ENCODE data around the gene PLA2G3. TPM values are rescaled to one million over a fixed set of nuclear protein-coding genes. Genes with fewer than 3 reads are reported as not detected.

Gene PLA2G3
- total RNA-seq, 1 experiment from 2014 or later: not detected

DNA sequence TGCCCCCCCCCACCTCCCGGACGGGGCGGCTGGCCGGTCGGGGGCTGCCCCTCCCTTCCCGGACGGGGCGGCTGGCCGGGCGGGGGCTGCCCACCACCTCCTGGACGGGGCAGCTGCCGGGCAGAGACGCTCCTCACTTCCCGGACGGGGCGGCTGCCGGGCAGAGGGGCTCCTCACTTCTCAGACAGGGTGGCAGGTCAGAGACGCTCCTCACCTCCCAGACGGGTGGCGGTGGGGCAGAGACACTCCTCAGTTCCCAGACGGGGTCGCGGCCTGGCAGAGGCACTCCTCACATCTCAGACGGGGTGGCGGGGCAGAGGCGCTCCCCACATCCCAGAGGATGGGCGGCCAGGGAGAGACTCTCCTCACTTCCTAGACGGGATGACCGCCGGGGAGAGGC, 43.7 kb upstream of the PLA2G3 start:
- no peak for DNase-seq
- H3K9me3 Mint-ChIP-seq (ENCODE audit: unreplicated experiment): no peaks in the 10 kb centered on the region
- Histone ChIP-seq H3K36me3 (ENCODE audit: control insufficient read depth, insufficient read depth, low read length) (no peaks in the 10 kb centered on the region; the same call in 1 of the 2 replicates), H3K4me1 (0 out of 2 replicates have a peak, but pooled peaks cover 3% of the 10 kb centered on the region), H3K4me3 (ENCODE audit: low read depth, low read length) (no peak overlapping the region), H3K9me3 (peaks cover 3% of the 10 kb centered on the region; the same call in 1 of the 2 replicates), H3K27me3 (replicated peaks; ENCODE audit: control insufficient read depth, insufficient read depth, low read length) (no peaks in the 10 kb centered on the region)
- TF ChIP-seq, protein P1, sequence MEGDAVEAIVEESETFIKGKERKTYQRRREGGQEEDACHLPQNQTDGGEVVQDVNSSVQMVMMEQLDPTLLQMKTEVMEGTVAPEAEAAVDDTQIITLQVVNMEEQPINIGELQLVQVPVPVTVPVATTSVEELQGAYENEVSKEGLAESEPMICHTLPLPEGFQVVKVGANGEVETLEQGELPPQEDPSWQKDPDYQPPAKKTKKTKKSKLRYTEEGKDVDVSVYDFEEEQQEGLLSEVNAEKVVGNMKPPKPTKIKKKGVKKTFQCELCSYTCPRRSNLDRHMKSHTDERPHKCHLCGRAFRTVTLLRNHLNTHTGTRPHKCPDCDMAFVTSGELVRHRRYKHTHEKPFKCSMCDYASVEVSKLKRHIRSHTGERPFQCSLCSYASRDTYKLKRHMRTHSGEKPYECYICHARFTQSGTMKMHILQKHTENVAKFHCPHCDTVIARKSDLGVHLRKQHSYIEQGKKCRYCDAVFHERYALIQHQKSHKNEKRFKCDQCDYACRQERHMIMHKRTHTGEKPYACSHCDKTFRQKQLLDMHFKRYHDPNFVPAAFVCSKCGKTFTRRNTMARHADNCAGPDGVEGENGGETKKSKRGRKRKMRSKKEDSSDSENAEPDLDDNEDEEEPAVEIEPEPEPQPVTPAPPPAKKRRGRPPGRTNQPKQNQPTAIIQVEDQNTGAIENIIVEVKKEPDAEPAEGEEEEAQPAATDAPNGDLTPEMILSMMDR (IDR thresholded peaks at IDR 0.05; ENCODE audit: insufficient read depth in 1 of 2, low read depth in 1 of 2, low read length in 1 of 2, severe bottlenecking in 1 of 2, unreplicated experiment in 1 of 2): no peak
- H3K4me1 Mint-ChIP-seq (ENCODE audit: low read depth, unreplicated experiment): no peaks in the 10 kb centered on the region
- ChIA-PET POLR2A (no interaction called here), CTCF (no interaction called here)
- H3K27me3 Mint-ChIP-seq (ENCODE audit: insufficient read depth, unreplicated experiment): no peaks in the 10 kb centered on the region
- no peak overlapping the region for H3K27ac Mint-ChIP-seq (ENCODE audit: unreplicated experiment)
- BruUV-seq (replicated peaks): no TSS peak
- H3K36me3 Mint-ChIP-seq (ENCODE audit: insufficient read depth, unreplicated experiment): peaks cover 23% of the 10 kb centered on the region
- intact Hi-C loops (cut with micrococcal nuclease; ENCODE audit: unreplicated experiment): no loop called here
- H3K4me3 Mint-ChIP-seq (ENCODE audit: unreplicated experiment): no peak overlapping the region

DNA sequence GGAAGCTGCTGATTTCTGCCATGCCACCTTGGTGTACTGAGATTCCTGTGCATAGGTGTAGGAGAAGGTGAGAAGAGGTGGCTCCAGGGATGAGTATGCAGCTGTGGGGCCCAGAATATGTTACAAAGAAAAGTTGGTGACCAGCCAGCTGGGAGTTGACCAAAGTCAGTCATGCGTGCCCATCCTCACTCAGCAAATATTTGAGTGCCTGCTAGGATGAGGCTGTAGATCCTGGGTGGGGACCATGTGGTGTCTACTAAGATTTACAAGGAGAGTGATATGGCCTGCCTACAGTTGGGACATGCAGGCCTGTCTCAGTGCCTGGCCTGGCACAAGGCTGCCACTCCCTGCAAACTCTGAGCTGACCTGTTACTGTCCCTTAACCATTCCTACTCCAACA, 39.0 kb upstream of the PLA2G3 start:
- Mint-ChIP-seq H3K9me3 (ENCODE audit: unreplicated experiment) (no peaks in the 10 kb centered on the region), H3K4me1 (ENCODE audit: low read depth, unreplicated experiment) (no peaks in the 10 kb centered on the region), H3K27ac (ENCODE audit: unreplicated experiment) (no peak overlapping the region), H3K36me3 (ENCODE audit: insufficient read depth, unreplicated experiment) (peaks cover 4% of the 10 kb centered on the region), H3K27me3 (ENCODE audit: insufficient read depth, unreplicated experiment) (no peaks in the 10 kb centered on the region), H3K4me3 (ENCODE audit: unreplicated experiment) (no peak overlapping the region)
- intact Hi-C loops (cut with micrococcal nuclease; ENCODE audit: unreplicated experiment): no loop called here
- H3K4me3 ChIP-seq (ENCODE audit: low read depth, low read length): no peak overlapping the region
- ChIA-PET CTCF (no interaction called here), POLR2A (interaction anchor here (0.6 kb wide), 1 partner anchor 8 kb away, joined by 3 read pairs; no protein-coding TSS in a partner anchor)
- BruUV-seq (replicated peaks): no TSS peak
- H3K4me1 ChIP-seq: 0 out of 2 replicates have a peak, but pooled peaks cover 3% of the 10 kb centered on the region
- TF ChIP-seq, protein P1 (IDR thresholded peaks at IDR 0.05; ENCODE audit: insufficient read depth in 1 of 2, low read depth in 1 of 2, low read length in 1 of 2, severe bottlenecking in 1 of 2, unreplicated experiment in 1 of 2): no peak
- DNase-seq: peak; percentile 33 to 37
- H3K27me3 ChIP-seq (replicated peaks; ENCODE audit: control insufficient read depth, insufficient read depth, low read length): no peaks in the 10 kb centered on the region
- H3K36me3 ChIP-seq (ENCODE audit: control insufficient read depth, insufficient read depth, low read length): no peaks in the 10 kb centered on the region
- peaks cover 3% of the 10 kb centered on the region; the same call in 1 of the 2 replicates for H3K9me3 ChIP-seq

DNA sequence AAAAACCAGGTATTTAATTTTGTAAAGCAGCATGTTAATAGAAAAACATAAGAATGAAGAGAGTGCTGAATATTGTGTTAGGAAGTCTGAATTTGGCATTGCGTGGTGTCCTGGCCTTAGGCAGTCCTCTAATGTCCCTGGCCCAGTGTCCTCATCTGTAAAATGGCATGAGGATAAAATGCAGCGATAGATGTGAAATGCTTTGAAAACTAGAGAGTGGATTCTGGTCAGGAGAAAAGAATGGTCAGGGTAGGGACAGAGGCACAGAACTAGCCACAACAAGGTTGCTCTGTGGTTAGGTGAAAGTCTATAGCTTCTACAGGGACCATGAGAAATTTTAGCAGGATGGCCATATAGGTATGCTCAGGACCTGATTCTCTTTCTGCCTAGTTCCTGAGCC, 38.6 kb upstream of the PLA2G3 start:
- no peaks in the 10 kb centered on the region for H3K27me3 Mint-ChIP-seq (ENCODE audit: insufficient read depth, unreplicated experiment)
- Histone ChIP-seq H3K4me1 (0 out of 2 replicates have a peak, but pooled peaks cover 3% of the 10 kb centered on the region), H3K9me3 (peaks cover 3% of the 10 kb centered on the region; the same call in 1 of the 2 replicates), H3K4me3 (ENCODE audit: low read depth, low read length) (no peak overlapping the region), H3K27me3 (replicated peaks; ENCODE audit: control insufficient read depth, insufficient read depth, low read length) (no peaks in the 10 kb centered on the region), H3K36me3 (ENCODE audit: control insufficient read depth, insufficient read depth, low read length) (no peaks in the 10 kb centered on the region)
- CTCF ChIA-PET: no interaction called here
- peaks cover 1% of the 10 kb centered on the region for H3K4me1 Mint-ChIP-seq (ENCODE audit: low read depth, unreplicated experiment)
- BruUV-seq (replicated peaks): no TSS peak
- intact Hi-C loops (cut with micrococcal nuclease; ENCODE audit: unreplicated experiment): no loop called here
- DNase-seq: no peak
- H3K36me3 Mint-ChIP-seq (ENCODE audit: insufficient read depth, unreplicated experiment): peaks cover 4% of the 10 kb centered on the region
- TF ChIP-seq, protein P1 (IDR thresholded peaks at IDR 0.05; ENCODE audit: insufficient read depth in 1 of 2, low read depth in 1 of 2, low read length in 1 of 2, severe bottlenecking in 1 of 2, unreplicated experiment in 1 of 2): no peak
- POLR2A ChIA-PET: no interaction called here
- no peak overlapping the region for H3K4me3 Mint-ChIP-seq (ENCODE audit: unreplicated experiment)
- H3K9me3 Mint-ChIP-seq (ENCODE audit: unreplicated experiment): no peaks in the 10 kb centered on the region
- no peak overlapping the region for H3K27ac Mint-ChIP-seq (ENCODE audit: unreplicated experiment)

All from Caco-2 (cell line).